ENCODE data around the gene TENM4.
"Not testable (repeated sequence)": the region's sequence is repeated elsewhere in the genome, so short reads cannot be mapped to it uniquely, and the experiment has no call there.

TENM4 gene

GRCh38 chr11:78613378-78613813 is 827.4 kb downstream of the TENM4 start:
- Histone ChIP-seq H2AFZ (ENCODE audit: low read depth, low read length) (no peak overlapping the region), H3K27me3 (ENCODE audit: insufficient read depth, low read length, poor library complexity) (no peaks in the 10 kb centered on the region), H3K36me3 (ENCODE audit: insufficient read depth, low read length) (no peaks in the 10 kb centered on the region), H4K20me1 (ENCODE audit: insufficient read depth, low read length) (no peaks in the 10 kb centered on the region), H3K79me2 (ENCODE audit: insufficient read depth, low read length) (no peaks in the 10 kb centered on the region), H3K4me2 (ENCODE audit: insufficient read depth, low read length) (no peak overlapping the region), H3K9me3 (ENCODE audit: insufficient read depth, low read length, severe bottlenecking) (no peaks in the 10 kb centered on the region), H3K9ac (ENCODE audit: low read depth, low read length) (no peak overlapping the region), H3K4me3 (ENCODE audit: low read depth in 1 of 2, low read length in 2 of 2) (no peak overlapping the region), H3K4me1 (ENCODE audit: insufficient read depth, low read length) (no peaks in the 10 kb centered on the region), H3K27ac (ENCODE audit: low read length) (no peak overlapping the region)
- ATAC-seq (ENCODE audit: insufficient read depth, low read depth) (no peak), DNase-seq (no peak)
- TF ChIP-seq EZH2 (IDR thresholded peaks at IDR 0.05; ENCODE audit: borderline replicate concordance, low read depth, low read length, severe bottlenecking): no peak
- TF ChIP-seq CTCF (IDR thresholded peaks at IDR 0.05; ENCODE audit: borderline replicate concordance, extremely low read depth, low read length, poor library complexity, severe bottlenecking): no peak

GRCh38 chr11:78612721-78613377 is 828.0 kb downstream of the TENM4 start:
- Histone ChIP-seq H3K27me3 (ENCODE audit: insufficient read depth, low read length, poor library complexity) (no peaks in the 10 kb centered on the region), H3K4me3 (ENCODE audit: low read depth in 1 of 2, low read length in 2 of 2) (no peak overlapping the region), H2AFZ (ENCODE audit: low read depth, low read length) (no peak overlapping the region), H3K27ac (ENCODE audit: low read length) (no peak overlapping the region), H3K36me3 (ENCODE audit: insufficient read depth, low read length) (no peaks in the 10 kb centered on the region), H3K9me3 (ENCODE audit: insufficient read depth, low read length, severe bottlenecking) (no peaks in the 10 kb centered on the region), H4K20me1 (ENCODE audit: insufficient read depth, low read length) (no peaks in the 10 kb centered on the region), H3K79me2 (ENCODE audit: insufficient read depth, low read length) (no peaks in the 10 kb centered on the region), H3K4me1 (ENCODE audit: insufficient read depth, low read length) (no peaks in the 10 kb centered on the region), H3K4me2 (ENCODE audit: insufficient read depth, low read length) (no peak overlapping the region), H3K9ac (ENCODE audit: low read depth, low read length) (no peak overlapping the region)
- no peak for DNase-seq
- no peak for ATAC-seq (ENCODE audit: insufficient read depth, low read depth)
- TF ChIP-seq CTCF (IDR thresholded peaks at IDR 0.05; ENCODE audit: borderline replicate concordance, extremely low read depth, low read length, poor library complexity, severe bottlenecking) (no peak), EZH2 (IDR thresholded peaks at IDR 0.05; ENCODE audit: borderline replicate concordance, low read depth, low read length, severe bottlenecking) (no peak)

- H3K79me2 ChIP-seq (ENCODE audit: insufficient read depth, low read length); H3K4me1 ChIP-seq (ENCODE audit: insufficient read depth, low read length); H3K9me3 ChIP-seq (ENCODE audit: insufficient read depth, low read length, severe bottlenecking); H3K4me2 ChIP-seq (ENCODE audit: insufficient read depth, low read length); DNase-seq; ATAC-seq (ENCODE audit: insufficient read depth, low read depth); H3K9ac ChIP-seq (ENCODE audit: low read depth, low read length); H3K27me3 ChIP-seq (ENCODE audit: insufficient read depth, low read length, poor library complexity); H3K36me3 ChIP-seq (ENCODE audit: insufficient read depth, low read length); H2AFZ ChIP-seq (ENCODE audit: low read depth, low read length); H3K27ac ChIP-seq (ENCODE audit: low read length); H3K4me3 ChIP-seq (ENCODE audit: low read depth in 1 of 2, low read length in 2 of 2); H4K20me1 ChIP-seq (ENCODE audit: insufficient read depth, low read length): not testable (repeated sequence)
Observed at GRCh38 chr11:78609321-78609720, 831.5 kb downstream of the TENM4 start.

GRCh38 chr11:78607696-78608095 is 833.1 kb downstream of the TENM4 start:
- no peak overlapping the region for H2AFZ ChIP-seq (ENCODE audit: low read depth, low read length)
- H3K27me3 ChIP-seq (ENCODE audit: insufficient read depth, low read length, poor library complexity): no peaks in the 10 kb centered on the region
- H3K36me3 ChIP-seq (ENCODE audit: insufficient read depth, low read length): no peaks in the 10 kb centered on the region
- DNase-seq (no peak), ATAC-seq (ENCODE audit: insufficient read depth, low read depth) (no peak)
- no peak overlapping the region for H3K4me3 ChIP-seq (ENCODE audit: low read depth in 1 of 2, low read length in 2 of 2)
- TF ChIP-seq EZH2 (IDR thresholded peaks at IDR 0.05; ENCODE audit: borderline replicate concordance, low read depth, low read length, severe bottlenecking): no peak
- no peak for TF ChIP-seq CTCF (IDR thresholded peaks at IDR 0.05; ENCODE audit: borderline replicate concordance, extremely low read depth, low read length, poor library complexity, severe bottlenecking)
- no peaks in the 10 kb centered on the region for H3K9me3 ChIP-seq (ENCODE audit: insufficient read depth, low read length, severe bottlenecking)
- no peaks in the 10 kb centered on the region for H3K4me1 ChIP-seq (ENCODE audit: insufficient read depth, low read length)
- no peaks in the 10 kb centered on the region for H3K79me2 ChIP-seq (ENCODE audit: insufficient read depth, low read length)
- no peak overlapping the region for H3K4me2 ChIP-seq (ENCODE audit: insufficient read depth, low read length)
- H3K27ac ChIP-seq (ENCODE audit: low read length): no peak overlapping the region
- H4K20me1 ChIP-seq (ENCODE audit: insufficient read depth, low read length): no peaks in the 10 kb centered on the region
- H3K9ac ChIP-seq (ENCODE audit: low read depth, low read length): no peak overlapping the region

Data from DND-41 (cell line).